LNCAP (cell line): ENCODE measurements around the gene SHQ1.

Experiments
- TF ChIP-seq, protein P1 (sequence below): fragments of 450-650 bp; IDR thresholded peaks from 2 replicates; pipeline ENCODE4 v1.5.1; 2017; ENCODE audit warnings: mild to moderate bottlenecking

The SHQ1 gene

DNA sequence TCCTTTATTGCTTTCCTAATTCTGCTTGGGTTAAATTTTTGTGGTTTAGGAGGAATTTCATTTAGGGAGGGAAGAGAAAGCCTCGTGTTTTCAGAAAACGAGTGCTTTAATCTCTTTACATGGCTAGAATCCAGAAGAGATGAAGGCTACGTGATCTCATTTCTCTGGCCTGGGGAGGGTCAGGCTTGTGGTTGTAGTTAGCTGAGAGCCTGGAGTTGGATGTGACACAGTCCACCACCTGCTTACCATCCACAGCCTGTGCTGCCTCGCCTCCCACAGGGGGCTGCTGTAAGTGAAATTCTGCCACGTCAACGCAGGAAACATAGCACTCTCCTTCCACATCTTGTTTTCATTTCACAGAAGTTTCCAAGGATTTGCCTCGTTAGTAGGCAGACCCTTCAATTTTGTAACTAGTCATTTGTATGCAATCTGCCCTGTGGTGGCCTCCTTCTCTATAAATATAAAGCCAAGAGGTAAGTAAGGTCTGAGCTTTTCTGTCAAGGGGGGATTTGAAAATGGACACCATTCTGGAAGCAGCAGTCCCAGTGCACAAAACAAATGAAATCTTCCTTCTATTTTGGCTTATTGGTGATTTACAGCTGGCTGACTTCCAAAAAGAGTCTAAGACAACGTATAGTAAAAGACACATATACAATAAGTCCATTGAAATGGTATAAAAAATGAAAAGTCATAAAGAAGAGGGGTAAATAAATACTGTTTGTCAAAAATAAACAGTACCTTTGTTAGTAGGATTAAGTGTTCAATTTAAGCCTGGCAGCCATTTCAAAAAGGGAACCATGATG lies 43.0 kb upstream of the SHQ1 start:
- TF ChIP-seq, protein P1, sequence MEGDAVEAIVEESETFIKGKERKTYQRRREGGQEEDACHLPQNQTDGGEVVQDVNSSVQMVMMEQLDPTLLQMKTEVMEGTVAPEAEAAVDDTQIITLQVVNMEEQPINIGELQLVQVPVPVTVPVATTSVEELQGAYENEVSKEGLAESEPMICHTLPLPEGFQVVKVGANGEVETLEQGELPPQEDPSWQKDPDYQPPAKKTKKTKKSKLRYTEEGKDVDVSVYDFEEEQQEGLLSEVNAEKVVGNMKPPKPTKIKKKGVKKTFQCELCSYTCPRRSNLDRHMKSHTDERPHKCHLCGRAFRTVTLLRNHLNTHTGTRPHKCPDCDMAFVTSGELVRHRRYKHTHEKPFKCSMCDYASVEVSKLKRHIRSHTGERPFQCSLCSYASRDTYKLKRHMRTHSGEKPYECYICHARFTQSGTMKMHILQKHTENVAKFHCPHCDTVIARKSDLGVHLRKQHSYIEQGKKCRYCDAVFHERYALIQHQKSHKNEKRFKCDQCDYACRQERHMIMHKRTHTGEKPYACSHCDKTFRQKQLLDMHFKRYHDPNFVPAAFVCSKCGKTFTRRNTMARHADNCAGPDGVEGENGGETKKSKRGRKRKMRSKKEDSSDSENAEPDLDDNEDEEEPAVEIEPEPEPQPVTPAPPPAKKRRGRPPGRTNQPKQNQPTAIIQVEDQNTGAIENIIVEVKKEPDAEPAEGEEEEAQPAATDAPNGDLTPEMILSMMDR, result no peak

DNA sequence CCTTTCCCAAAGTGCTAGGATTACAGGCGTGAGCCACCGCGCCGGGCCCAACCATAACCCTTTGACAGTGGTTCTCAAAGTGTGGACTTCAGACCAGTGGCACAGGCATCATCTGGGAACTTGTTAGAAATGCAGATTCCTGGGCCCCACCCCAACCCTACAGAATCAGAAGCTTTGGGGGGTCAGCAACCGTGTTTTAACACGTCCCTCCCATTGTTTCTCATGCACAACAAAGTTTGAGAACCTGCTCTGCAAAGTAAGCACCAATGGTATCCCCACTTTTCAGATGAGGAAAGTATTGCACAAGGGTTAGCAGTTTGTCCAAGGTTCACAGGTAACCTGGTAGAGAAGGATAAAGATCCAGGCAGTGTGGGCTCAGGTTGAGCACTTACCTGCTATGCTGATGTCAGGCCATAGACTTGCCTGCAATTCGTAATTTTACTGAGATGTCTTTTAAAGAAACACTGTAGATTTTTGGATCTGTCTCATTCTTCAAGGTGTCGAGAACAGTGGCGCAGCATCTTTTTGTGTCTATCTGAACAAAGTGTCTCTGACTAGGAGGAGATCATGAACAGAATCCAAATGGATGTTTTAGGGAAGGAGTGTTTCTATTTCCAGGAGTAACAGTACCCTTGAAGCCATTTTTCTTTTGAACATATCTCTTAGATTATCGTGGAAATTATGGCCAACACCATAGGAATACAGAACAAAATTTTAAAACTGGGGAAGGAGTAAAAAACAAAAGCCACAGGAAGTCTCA lies 42.1 kb upstream of the SHQ1 start:
- TF ChIP-seq, protein P1, result no peak

DNA sequence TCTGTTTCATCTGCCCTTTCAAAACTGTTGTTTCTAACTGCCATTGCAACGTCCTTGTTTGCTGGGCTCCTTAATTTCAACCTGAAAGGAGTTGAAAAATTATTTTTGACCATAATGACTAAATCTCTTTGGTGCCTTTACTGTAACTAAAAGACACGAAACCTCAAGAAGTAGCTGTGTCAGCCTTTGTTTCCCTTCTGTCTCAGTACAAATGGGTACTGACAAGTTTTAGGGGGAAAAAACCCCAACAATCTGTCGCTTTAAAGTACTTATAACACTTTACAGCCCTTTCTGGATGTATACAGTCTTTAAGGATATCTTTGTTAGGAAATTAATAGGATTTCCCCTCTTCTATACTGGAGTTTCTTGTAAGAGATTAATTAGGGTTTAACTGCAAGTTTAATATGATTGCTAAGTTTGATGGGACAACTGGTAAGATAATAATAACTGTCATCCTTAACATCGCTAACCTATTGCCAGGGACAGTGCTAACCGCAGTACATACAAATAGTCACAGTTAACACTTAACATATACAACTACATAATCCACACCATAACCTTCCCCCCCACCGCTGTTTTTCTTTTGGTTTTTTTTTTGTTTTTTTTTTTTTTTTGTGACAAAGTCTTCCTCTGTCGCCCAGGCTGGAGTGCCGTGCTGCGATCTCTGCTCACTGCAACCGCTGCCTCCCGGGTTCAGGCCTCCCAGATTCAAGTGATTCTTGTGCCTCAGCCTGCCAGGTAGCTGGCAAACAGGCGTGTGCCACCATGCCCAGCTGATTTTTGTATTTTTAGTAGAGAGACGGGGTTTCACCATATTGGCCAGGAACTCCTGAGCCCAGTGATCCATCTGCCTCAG lies 41.3 kb upstream of the SHQ1 start:
- TF ChIP-seq, protein P1, result no peak

DNA sequence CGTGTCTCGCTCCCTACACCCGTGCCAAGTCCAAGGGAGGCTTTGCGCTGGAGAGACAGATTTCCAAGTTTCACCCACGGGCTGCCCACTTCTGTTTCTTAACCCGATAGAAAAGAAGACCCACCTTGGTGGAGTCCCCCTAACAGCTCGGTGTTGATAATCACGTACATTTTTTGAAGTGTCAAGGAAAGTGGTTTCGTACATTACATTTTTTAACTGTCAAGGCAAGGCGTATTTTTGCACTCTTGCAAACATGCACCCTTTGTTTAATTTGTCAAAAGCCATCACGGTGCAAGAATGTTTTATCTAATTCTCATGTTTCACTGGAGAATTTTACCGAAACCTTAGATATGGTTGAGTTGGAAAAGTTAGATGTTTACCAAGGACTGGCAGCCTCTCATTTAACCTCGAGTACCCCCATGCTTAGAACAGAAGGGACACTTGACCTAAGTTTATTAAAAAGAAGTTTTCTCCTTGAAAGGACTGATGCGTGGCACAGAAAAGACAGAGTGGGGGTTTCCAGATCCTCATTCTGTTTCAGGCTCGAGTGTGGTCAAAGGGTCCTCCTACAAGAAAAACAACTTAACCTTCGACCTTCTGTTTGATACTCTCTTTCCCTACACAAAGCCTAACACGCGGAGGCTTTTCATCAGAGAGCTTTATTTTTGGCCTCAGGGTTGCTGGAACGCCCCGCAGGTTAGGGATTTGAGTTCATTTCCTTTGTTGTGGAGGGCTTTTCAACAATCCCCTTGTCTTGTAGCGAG lies 40.5 kb upstream of the SHQ1 start:
- TF ChIP-seq, protein P1, result no peak

DNA sequence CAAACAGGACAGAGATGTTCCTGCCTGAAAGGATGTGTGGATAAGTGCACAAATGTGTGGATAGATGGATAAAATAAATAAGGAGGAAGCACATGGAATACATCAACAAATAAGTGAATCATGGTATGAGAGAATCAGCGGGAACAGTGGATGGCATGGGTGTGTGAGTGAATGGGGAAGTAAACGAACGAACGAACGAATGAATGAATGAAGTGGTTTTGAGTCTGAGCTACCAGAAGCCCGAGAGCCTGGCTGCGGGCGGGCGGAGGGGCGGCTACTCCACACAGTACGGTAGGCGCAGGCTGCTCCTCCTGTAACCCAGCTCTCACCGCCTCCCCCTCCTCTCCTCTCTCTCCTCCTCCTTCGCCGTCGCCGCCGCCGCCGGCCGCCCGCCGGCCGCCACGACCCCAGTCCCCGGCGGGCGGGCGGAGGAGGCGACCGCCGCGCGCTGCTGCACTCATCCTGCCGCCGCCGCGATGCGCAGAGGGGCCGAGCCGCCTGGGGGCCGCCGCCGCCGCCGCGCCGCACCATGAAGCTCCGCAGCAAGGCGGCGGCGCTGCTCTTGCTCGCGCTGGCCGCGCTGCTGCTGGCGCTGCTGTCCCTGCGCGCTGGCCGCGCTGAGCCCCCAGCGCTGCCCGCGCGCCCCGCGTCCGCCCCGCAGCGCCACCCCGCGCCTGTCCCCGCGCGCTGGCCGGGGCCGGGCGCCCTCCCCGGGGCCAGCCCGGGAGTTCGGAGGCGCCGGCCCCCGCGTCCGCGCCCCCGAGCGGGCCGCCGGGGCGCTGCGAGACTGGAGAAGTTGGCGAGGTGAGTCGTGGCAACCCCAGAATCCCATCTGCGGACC lies 39.7 kb upstream of the SHQ1 start, which contains the start of gene GXYLT2:
Gene GXYLT2, plus strand, starts transcription at position 342 of the 841 bp plus-strand sequence. Its CDS starts 188 bp downstream, at position 530.
- TF ChIP-seq, protein P1, result peak; percentile 54

DNA sequence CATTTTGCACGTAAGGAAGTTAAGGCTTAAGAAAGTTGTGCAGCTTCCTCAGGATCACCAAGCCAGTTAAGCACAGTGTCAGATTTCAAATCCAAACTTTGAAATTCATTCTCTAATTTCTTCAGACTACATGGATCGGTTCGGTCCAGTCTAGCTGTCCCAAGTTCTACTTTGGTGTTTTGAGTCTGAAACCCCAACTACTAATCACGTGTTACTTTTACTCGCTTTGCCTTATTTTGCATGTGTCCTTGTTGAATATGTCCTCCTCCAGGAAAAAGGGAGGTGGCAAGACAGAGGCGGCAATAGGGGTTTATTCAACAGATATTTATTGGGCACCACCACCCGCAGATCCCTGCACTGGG lies 39.1 kb upstream of the SHQ1 start:
- TF ChIP-seq, protein P1, result no peak
